ENCODE measurements around the gene MAP2K4.

The MAP2K4 gene

GRCh38 chr17:12180644-12181261 is 160.1 kb downstream of the MAP2K4 start:
- no peak for DNase-seq

GRCh38 chr17:12187658-12188057 is 167.0 kb downstream of the MAP2K4 start:
- no peak for DNase-seq

- DNase-seq, result no peak
Observed at GRCh38 chr17:12193144-12193735, 172.6 kb downstream of the MAP2K4 start.
